Keratinocyte (primary cell): ENCODE measurements around the gene NRP2. TPM values are rescaled to one million over a fixed set of nuclear protein-coding genes. Genes with fewer than 3 reads are reported as not detected.

Source experiments
- DNase-seq: peaks from one replicate; pipeline ENCODE4 v3.0.0-alpha.2; 2011; ENCODE audit warnings: low read depth, missing footprints, low spot score
- FAIRE-seq: peaks from 2 replicates; lab custom pipeline; 2011; peaks lifted over from hg19 to GRCh38; lab: Jason Lieb, UNC
- H2AFZ ChIP-seq: 2 replicates; pipeline ENCODE4 v1.6.0; 2012; ENCODE audit warnings: low read length, control low read depth, inconsistent platforms; ENCODE audit not compliant: control insufficient read depth
- H3K27ac ChIP-seq: 2 replicates; pipeline ENCODE4 v1.5.1; 2011; ENCODE audit warnings: low read length; ENCODE audit not compliant: control insufficient read depth, insufficient read depth
- H3K27me3 ChIP-seq: 3 replicates; pipeline ENCODE4 v1.6.0; 2011; ENCODE audit warnings: low read length; ENCODE audit not compliant: control insufficient read depth, insufficient read depth; ENCODE audit errors: extremely low read depth
- H3K36me3 ChIP-seq, 2 experiments: 2 replicates in 1 of 2; 3 replicates in 1 of 2; pipeline ENCODE4 v1.5.1; 2011; ENCODE audit warnings: low read length in 2 of 2, mild to moderate bottlenecking in 1 of 2; ENCODE audit not compliant: control insufficient read depth in 2 of 2, insufficient read depth in 2 of 2; ENCODE audit errors: extremely low read depth in 1 of 2
- H3K4me1 ChIP-seq: 3 replicates; pipeline ENCODE4 v1.5.1; 2011; ENCODE audit warnings: low read length; ENCODE audit not compliant: control insufficient read depth, insufficient read depth; ENCODE audit errors: extremely low read depth
- H3K4me2 ChIP-seq: 3 replicates; pipeline ENCODE4 v1.6.0; 2011; ENCODE audit warnings: low read depth, low read length; ENCODE audit not compliant: control insufficient read depth, insufficient read depth; ENCODE audit errors: extremely low read depth
- H3K4me3 ChIP-seq, 3 experiments: fragments of 200-600 bp in 1 of 3; sonication (generic) in 1 of 3; 2 replicates in 2 of 3; 3 replicates in 1 of 3; pipeline ENCODE4 v1.5.1; 2011 to 2016; ENCODE audit warnings: low read length in 3 of 3, mild to moderate bottlenecking in 3 of 3, control low read depth in 2 of 3, inconsistent platforms in 1 of 3, low read depth in 1 of 3, mixed read lengths in 1 of 3, mixed run types in 1 of 3, moderate library complexity in 1 of 3; ENCODE audit not compliant: control insufficient read depth in 2 of 3, insufficient read depth in 2 of 3; ENCODE audit errors: extremely low read depth in 1 of 3
- H3K79me2 ChIP-seq: 2 replicates; pipeline ENCODE4 v1.6.0; 2012; ENCODE audit warnings: low read length; ENCODE audit not compliant: control insufficient read depth, insufficient read depth
- H3K9ac ChIP-seq: 3 replicates; pipeline ENCODE4 v1.6.0; 2011; ENCODE audit warnings: low read length; ENCODE audit not compliant: control insufficient read depth, insufficient read depth; ENCODE audit errors: extremely low read depth
- H3K9me1 ChIP-seq: 3 replicates; pipeline ENCODE4 v1.6.0; 2011; ENCODE audit warnings: low read length; ENCODE audit not compliant: control insufficient read depth, insufficient read depth; ENCODE audit errors: extremely low read depth
- H3K9me3 ChIP-seq: 2 replicates; pipeline ENCODE4 v1.5.1; 2012; ENCODE audit warnings: low read depth, low read length; ENCODE audit not compliant: control insufficient read depth
- H4K20me1 ChIP-seq: 3 replicates; pipeline ENCODE4 v1.6.0; 2011; ENCODE audit warnings: low read length; ENCODE audit not compliant: control insufficient read depth, insufficient read depth; ENCODE audit errors: extremely low read depth
- CTCF ChIP-seq, 3 experiments: IDR thresholded peaks in 1 of 3; conservative IDR thresholded peaks in 1 of 3; optimal IDR thresholded peaks in 1 of 3; 2 replicates in 2 of 3; 3 replicates in 1 of 3; pipeline versions ENCODE3 to v1.5.1; 2011; ENCODE audit warnings: low read length in 3 of 3, mild to moderate bottlenecking in 3 of 3, moderate library complexity in 2 of 3, control low read depth in 1 of 3, inconsistent platforms in 1 of 3; ENCODE audit not compliant: insufficient read depth in 2 of 3; ENCODE audit errors: extremely low read depth in 1 of 3
- EZH2 ChIP-seq: IDR thresholded peaks from one replicate; pipeline ENCODE4 v1.6.1; 2012; ENCODE audit warnings: inconsistent platforms, mild to moderate bottlenecking, low read length, moderate library complexity
- dilution Hi-C: fragments of 300-500 bp; cut with MboI; formaldehyde crosslinking; loops from one replicate; pipeline ENCODE4 v1.7.0; 2020; ENCODE audit warnings: low sequenced_read_pairs; ENCODE audit not compliant: extremely low pct_ligation_motif_present
- polyA plus RNA-seq, 5 experiments: library from polyadenylated mRNA; depleted of rRNA in 3 of 5; stranded (reverse) in 3 of 5; stranded (forward) in 1 of 5; unstranded in 1 of 5; fragments of >200 nt; gene quantifications; 1 replicate in 1 of 5; 2 replicates in 3 of 5; 3 replicates in 1 of 5; pipeline versions ENCODE4 v1.2.1 to v1.2.3, GENCODE V29; 2011 to 2012; ENCODE audit warnings: missing spikeins in 2 of 5, low read depth in 1 of 5, low replicate concordance in 1 of 5

The NRP2 gene
- polyA plus RNA-seq, 1 donor (not counting 4 experiments of a cell fraction or from before 2014, with no cell fraction given): 20.6 TPM

DNA sequence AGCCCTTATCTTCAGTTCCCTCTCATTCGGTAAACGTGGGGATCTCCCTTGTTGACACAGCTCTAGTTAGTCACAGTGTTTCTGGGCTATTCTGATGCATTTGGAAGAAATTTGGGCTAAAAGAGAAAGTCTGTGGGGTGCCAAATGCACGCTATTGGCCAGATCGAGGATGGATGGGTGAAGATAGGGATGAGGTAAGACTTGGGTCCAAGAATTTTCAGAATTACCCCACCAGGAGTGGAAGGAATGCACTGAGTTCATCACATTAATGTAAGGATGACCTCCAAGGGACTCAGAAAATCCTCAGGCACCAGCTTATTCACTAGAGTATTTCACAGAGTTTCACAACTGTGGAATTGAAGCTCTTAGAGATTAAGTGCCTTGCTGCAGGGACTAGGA, 49.3 kb downstream of the NRP2 start:
- no peaks in the 10 kb centered on the region for H3K9me1 ChIP-seq
- H3K9me3 ChIP-seq: no peaks in the 10 kb centered on the region
- H3K9ac ChIP-seq: no peak overlapping the region
- no peaks in the 10 kb centered on the region for H3K79me2 ChIP-seq
- no peak overlapping the region for H2AFZ ChIP-seq
- no peak overlapping the region for H3K4me2 ChIP-seq
- no peaks in the 10 kb centered on the region for H4K20me1 ChIP-seq
- dilution Hi-C loops: no loop called here
- no peak overlapping the region for H3K4me3 ChIP-seq
- no peak for FAIRE-seq
- H3K4me1 ChIP-seq: peaks cover 3% of the 10 kb centered on the region
- TF ChIP-seq EZH2: no peak
- no peak for TF ChIP-seq CTCF (optimal IDR thresholded peaks at IDR 0.05 in 1 of 3, IDR thresholded peaks at IDR 0.05 in 1 of 3, conservative IDR thresholded peaks at IDR 0.05 in 1 of 3; ENCODE audit: extremely low read depth in 1 of 3, insufficient read depth in 2 of 3, low read length in 3 of 3)
- H3K27ac ChIP-seq: no peak overlapping the region
- peaks cover 7 to 29% of the 10 kb centered on the region in 2 experiments for H3K36me3 ChIP-seq
- DNase-seq: no peak
- H3K27me3 ChIP-seq: no peaks in the 10 kb centered on the region

- no peak overlapping the region for H3K4me2 ChIP-seq
These were observed 50.0 kb downstream of the NRP2 start for GRCh38 chr2:205732314-205732713.

More at GRCh38 chr2:205732314-205732713, 50.0 kb downstream of the NRP2 start:
- Histone ChIP-seq H3K9me3 (no peaks in the 10 kb centered on the region), H3K9ac (no peak overlapping the region), H2AFZ (no peak overlapping the region), H3K4me1 (peaks cover 3% of the 10 kb centered on the region), H3K27ac (no peak overlapping the region), H3K27me3 (no peaks in the 10 kb centered on the region), H3K36me3 (peaks cover 7 to 22% of the 10 kb centered on the region in 2 experiments), H3K9me1 (no peaks in the 10 kb centered on the region), H3K79me2 (no peaks in the 10 kb centered on the region), H4K20me1 (no peaks in the 10 kb centered on the region), H3K4me3 (no peak overlapping the region)
- DNase-seq: no peak
- TF ChIP-seq CTCF (optimal IDR thresholded peaks at IDR 0.05 in 1 of 3, IDR thresholded peaks at IDR 0.05 in 1 of 3, conservative IDR thresholded peaks at IDR 0.05 in 1 of 3; ENCODE audit: extremely low read depth in 1 of 3, insufficient read depth in 2 of 3, low read length in 3 of 3): no peak
- dilution Hi-C loops: no loop called here
- FAIRE-seq: no peak
